Calu3 (cell line): ENCODE measurements around the gene SIRPA. TPM values are rescaled to one million over a fixed set of nuclear protein-coding genes. Genes with fewer than 3 reads are reported as not detected.

Experiments
- BruUV-seq: library from RNA; stranded (reverse); fragments of 400-500 nt; replicated peaks from 2 replicates; lab custom pipeline; 2021; lab: Mats Ljungman, UMichigan
- CTCF ChIA-PET: fragments of 300-600 bp; sonication (Branson Sonifier 250); formaldehyde crosslinking; loops from one replicate; lab custom pipeline; 2022; ENCODE audit warnings: antibody characterized with exemption; lab: Charles Lee
- DNase-seq: peaks from one replicate; pipeline ENCODE4 v3.0.0; 2022
- H3K27ac Mint-ChIP-seq: one replicate; pipeline ENCODE4 v1.8.0; 2022; ENCODE audit warnings: mixed read lengths; ENCODE audit not compliant: unreplicated experiment
- H3K27me3 Mint-ChIP-seq: one replicate; pipeline ENCODE4 v1.8.0; 2022; ENCODE audit warnings: mixed read lengths; ENCODE audit not compliant: unreplicated experiment
- H3K36me3 Mint-ChIP-seq: one replicate; pipeline ENCODE4 v1.8.0; 2022; ENCODE audit warnings: mild to moderate bottlenecking, moderate library complexity, mixed read lengths; ENCODE audit not compliant: insufficient read depth, unreplicated experiment
- H3K4me1 Mint-ChIP-seq: one replicate; pipeline ENCODE4 v1.8.0; 2022; ENCODE audit warnings: mild to moderate bottlenecking, low read depth, mixed read lengths; ENCODE audit not compliant: unreplicated experiment
- H3K4me3 Mint-ChIP-seq: one replicate; pipeline ENCODE4 v1.8.0; 2022; ENCODE audit warnings: mild to moderate bottlenecking, low read depth, moderate library complexity, mixed read lengths; ENCODE audit not compliant: unreplicated experiment
- H3K9me3 Mint-ChIP-seq: one replicate; pipeline ENCODE4 v1.8.0; 2022; ENCODE audit warnings: low read depth, mixed read lengths; ENCODE audit not compliant: unreplicated experiment
- CTCF ChIP-seq: fragments of 200-600 bp; IDR thresholded peaks from one replicate; pipeline ENCODE4 v1.8.0; 2022; ENCODE audit warnings: antibody characterized with exemption; ENCODE audit not compliant: unreplicated experiment
- intact Hi-C: fragments of 100-400 bp; cut with micrococcal nuclease; formaldehyde crosslinking; loops from one replicate; pipeline ENCODE4 v1.10.0; 2022; ENCODE audit not compliant: unreplicated experiment
- total RNA-seq: library from RNA; stranded (reverse); gene quantifications from 2 replicates; pipeline ENCODE4 v1.2.3, GENCODE V29; 2022

Gene SIRPA
- total RNA-seq, 1 experiment from 2014 or later: 24.0 TPM

DNA sequence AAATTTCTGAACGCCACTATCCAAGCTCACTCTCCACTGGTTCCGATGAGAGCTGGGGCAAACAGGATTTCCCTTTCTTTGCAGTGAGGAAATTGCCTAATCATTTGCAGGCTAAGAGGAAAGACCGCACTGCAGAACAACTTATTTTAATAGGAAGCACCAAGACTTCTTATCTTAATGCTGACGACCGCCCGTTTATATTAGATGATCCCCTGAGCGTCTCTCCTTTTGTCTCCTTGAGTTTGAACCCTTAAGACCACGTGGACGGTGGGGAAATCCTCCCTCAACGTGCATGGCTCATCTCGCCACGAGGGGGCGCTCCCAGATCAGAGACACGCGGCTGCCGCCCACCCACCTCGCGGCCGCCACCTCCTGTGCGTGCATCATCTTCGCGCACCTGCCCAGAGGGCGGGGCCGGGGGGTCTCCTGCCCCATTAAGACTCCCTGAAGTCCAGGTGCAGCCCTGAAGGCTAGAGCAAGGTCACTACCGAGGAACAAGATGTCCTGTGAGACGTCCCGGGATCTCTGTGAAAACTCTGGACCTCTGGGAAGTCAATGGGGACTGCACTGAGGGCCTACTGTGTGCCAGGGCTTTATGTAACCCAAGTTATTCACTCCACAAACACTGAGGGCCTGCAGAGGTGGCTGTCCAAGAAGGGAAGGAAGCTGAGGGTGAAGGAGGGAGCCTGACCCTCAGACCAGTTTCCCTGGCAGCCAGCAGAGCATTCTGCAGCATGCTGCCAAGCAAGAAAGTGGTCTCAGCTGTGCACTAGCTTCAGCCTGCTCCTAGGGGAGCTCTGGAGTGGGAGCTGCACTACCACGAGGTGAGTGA, 70.5 kb downstream of the SIRPA start:
- peak; percentile 77 for DNase-seq
- H3K4me1 Mint-ChIP-seq: no peaks in the 10 kb centered on the region
- H3K9me3 Mint-ChIP-seq: no peaks in the 10 kb centered on the region
- peak overlapping the region; percentile 16 for H3K4me3 Mint-ChIP-seq
- peak; percentile 72 for TF ChIP-seq CTCF
- CTCF ChIA-PET: interaction anchor here (0.6 to 1.3 kb wide), 3 partner anchors 128 to 207 kb away, joined by 3 to 4 read pairs (median 3); no protein-coding TSS in a partner anchor
- BruUV-seq: no TSS peak
- H3K27ac Mint-ChIP-seq: no peak overlapping the region
- H3K36me3 Mint-ChIP-seq: no peaks in the 10 kb centered on the region
- intact Hi-C loops: loop anchor here (2.0 kb wide), 3 partner anchors 127 to 207 kb away; no protein-coding TSS in a partner anchor
- peaks cover 57% of the 10 kb centered on the region for H3K27me3 Mint-ChIP-seq

DNA sequence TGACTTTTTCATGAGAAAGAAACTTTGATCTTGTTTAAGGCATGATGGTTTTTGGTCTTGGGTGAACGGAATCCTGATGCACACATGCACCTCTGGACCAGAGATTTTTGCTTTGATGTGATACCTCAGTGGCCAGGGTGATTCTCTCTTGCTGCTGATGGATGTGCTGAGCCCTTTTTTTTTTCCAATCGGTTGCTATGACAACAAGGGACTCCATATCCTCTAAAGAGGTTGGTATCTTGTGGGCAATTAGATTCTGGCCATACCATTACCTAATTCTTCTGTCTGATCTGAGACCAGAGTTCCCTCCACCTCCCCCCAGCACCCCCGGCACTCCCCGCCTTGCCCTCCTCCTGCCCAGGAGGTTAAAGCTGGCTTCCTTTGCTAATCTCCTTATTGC, 73.8 kb downstream of the SIRPA start:
- TF ChIP-seq CTCF: no peak
- CTCF ChIA-PET: no interaction called here
- BruUV-seq: no TSS peak
- no peaks in the 10 kb centered on the region for H3K4me1 Mint-ChIP-seq
- no peak for DNase-seq
- no peak overlapping the region for H3K27ac Mint-ChIP-seq
- peaks cover 66% of the 10 kb centered on the region for H3K27me3 Mint-ChIP-seq
- no peaks in the 10 kb centered on the region for H3K9me3 Mint-ChIP-seq
- intact Hi-C loops: no loop called here
- H3K36me3 Mint-ChIP-seq: no peaks in the 10 kb centered on the region
- no peak overlapping the region for H3K4me3 Mint-ChIP-seq

DNA sequence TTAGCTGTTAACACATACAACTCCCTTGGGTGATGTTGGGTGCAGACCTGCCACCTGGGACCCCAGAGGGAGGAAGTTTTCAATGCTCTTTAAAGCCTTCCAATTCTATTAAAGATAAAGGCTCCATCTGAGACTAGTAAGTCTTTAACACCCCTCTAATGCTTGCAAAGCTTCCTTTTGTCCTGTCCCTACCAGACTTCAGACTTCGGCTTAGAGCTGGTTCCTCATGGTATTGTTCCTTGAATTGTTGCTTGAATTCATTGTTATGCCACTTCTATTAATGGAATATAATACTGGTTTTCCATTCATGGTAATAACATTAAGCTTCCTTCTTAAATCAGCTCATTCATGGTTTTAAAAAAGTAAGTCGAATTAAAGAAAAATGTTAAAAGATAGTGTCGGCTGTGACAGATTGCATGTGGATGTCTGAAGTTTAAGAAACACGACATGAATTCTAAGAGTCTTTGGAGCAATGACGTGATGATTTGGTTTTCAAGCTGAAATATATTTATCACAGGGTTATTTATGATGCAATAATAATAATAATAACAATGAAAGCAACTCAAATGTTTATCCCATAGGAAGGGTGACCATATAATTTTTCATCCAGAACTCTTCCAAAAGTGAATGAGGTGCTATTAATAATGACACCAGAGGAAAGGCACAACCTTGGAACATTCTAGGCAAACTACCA, 76.8 kb downstream of the SIRPA start:
- H3K4me1 Mint-ChIP-seq: no peaks in the 10 kb centered on the region
- no TSS peak for BruUV-seq
- CTCF ChIA-PET: interaction anchor here (0.7 kb wide), 1 partner anchor 137 kb away, joined by 3 read pairs; no protein-coding TSS in a partner anchor
- no peaks in the 10 kb centered on the region for H3K36me3 Mint-ChIP-seq
- intact Hi-C loops: no loop called here
- H3K4me3 Mint-ChIP-seq: no peak overlapping the region
- DNase-seq: no peak
- no peaks in the 10 kb centered on the region for H3K9me3 Mint-ChIP-seq
- H3K27ac Mint-ChIP-seq: no peak overlapping the region
- H3K27me3 Mint-ChIP-seq: peaks cover 88% of the 10 kb centered on the region
- TF ChIP-seq CTCF: no peak

GRCh38 chr20:1973601-1974440, 78.6 kb downstream of the SIRPA start:
- no TSS peak for BruUV-seq
- Mint-ChIP-seq H3K9me3 (no peaks in the 10 kb centered on the region), H3K36me3 (no peaks in the 10 kb centered on the region), H3K4me3 (no peak overlapping the region), H3K27me3 (peaks cover 91% of the 10 kb centered on the region), H3K27ac (no peak overlapping the region), H3K4me1 (no peaks in the 10 kb centered on the region)
- intact Hi-C loops: no loop called here
- no peak for TF ChIP-seq CTCF
- no peak for DNase-seq
- CTCF ChIA-PET: no interaction called here
